ENCODE results near the gene PTPN14. TPM values are rescaled to one million over a fixed set of nuclear protein-coding genes. Genes with fewer than 3 reads are reported as not detected.

PTPN14 gene
- total RNA-seq, 1 donor from 2014 or later, result 43.7 TPM

- no peak for ATAC-seq
- intact Hi-C loops (cut with DNase I), result loop anchor here (10.0 kb wide), 1 partner anchor 47 kb away; no protein-coding TSS in a partner anchor
- H3K4me3 ChIP-seq, result no peak overlapping the region
- H3K9me3 ChIP-seq, result no peaks in the 10 kb centered on the region
- no peak for DNase-seq
- H3K4me1 ChIP-seq, result no peaks in the 10 kb centered on the region
- TF ChIP-seq CTCF (IDR thresholded peaks at IDR 0.05), result no peak
- H3K36me3 ChIP-seq, result no peaks in the 10 kb centered on the region
- H3K27me3 ChIP-seq, result no peaks in the 10 kb centered on the region
- no peak overlapping the region for H3K27ac ChIP-seq
Measured at GRCh38 chr1:214321705-214322453, 229.5 kb downstream of the PTPN14 start.

GRCh38 chr1:214319938-214320337 is 231.5 kb downstream of the PTPN14 start:
- Histone ChIP-seq H3K4me3 (no peak overlapping the region), H3K27me3 (no peaks in the 10 kb centered on the region), H3K36me3 (peaks cover 4% of the 10 kb centered on the region), H3K4me1 (no peaks in the 10 kb centered on the region), H3K9me3 (no peaks in the 10 kb centered on the region), H3K27ac (no peak overlapping the region)
- ATAC-seq, result no peak
- TF ChIP-seq CTCF (IDR thresholded peaks at IDR 0.05), result no peak
- intact Hi-C loops (cut with DNase I), result loop anchor here (10.0 kb wide), 1 partner anchor 45 kb away; no protein-coding TSS in a partner anchor
- no peak for DNase-seq

- intact Hi-C loops (cut with DNase I), result no loop called here
- ATAC-seq, result no peak
- no peaks in the 10 kb centered on the region for H3K9me3 ChIP-seq
Measured at GRCh38 chr1:214318956-214319736, 232.3 kb downstream of the PTPN14 start.

DNA sequence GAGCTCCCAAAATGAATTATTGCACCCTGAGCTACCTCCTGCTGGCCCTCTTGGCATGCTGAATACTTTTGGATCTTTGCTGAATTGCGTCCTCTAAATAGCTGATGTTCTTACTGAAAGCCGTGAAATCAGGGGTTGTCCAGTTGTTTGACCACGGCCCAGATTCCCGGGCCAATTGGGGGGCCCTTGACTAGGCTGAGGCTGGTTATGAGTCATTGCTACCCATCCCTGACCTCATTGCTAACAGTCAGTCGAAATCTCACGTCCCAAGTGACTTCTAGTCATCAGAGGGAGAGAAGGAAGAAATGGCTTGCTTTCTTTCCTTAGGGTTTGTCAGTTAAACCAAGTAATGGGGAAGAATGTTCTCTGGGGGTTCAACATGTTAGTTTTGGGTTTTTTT is 233.0 kb downstream of the PTPN14 start:
- Histone ChIP-seq H3K9me3 (no peaks in the 10 kb centered on the region), H3K36me3 (peaks cover 4% of the 10 kb centered on the region), H3K27ac (no peak overlapping the region), H3K4me1 (no peaks in the 10 kb centered on the region), H3K4me3 (no peak overlapping the region), H3K27me3 (no peaks in the 10 kb centered on the region)
- intact Hi-C loops (cut with DNase I), result no loop called here
- no peak for DNase-seq
- no peak for TF ChIP-seq CTCF (IDR thresholded peaks at IDR 0.05)
- no peak for ATAC-seq

More at GRCh38 chr1:214318956-214319736, 232.3 kb downstream of the PTPN14 start:
- no peaks in the 10 kb centered on the region for H3K27me3 ChIP-seq
- no peak for DNase-seq
- H3K36me3 ChIP-seq, result peaks cover 4% of the 10 kb centered on the region
- no peak overlapping the region for H3K4me3 ChIP-seq
- no peaks in the 10 kb centered on the region for H3K4me1 ChIP-seq
- TF ChIP-seq CTCF (IDR thresholded peaks at IDR 0.05), result no peak
- no peak overlapping the region for H3K27ac ChIP-seq

- DNase-seq (no peak), ATAC-seq (no peak)
- Histone ChIP-seq H3K4me3 (no peak overlapping the region), H3K4me1 (no peaks in the 10 kb centered on the region), H3K9me3 (no peaks in the 10 kb centered on the region), H3K27ac (no peak overlapping the region), H3K27me3 (no peaks in the 10 kb centered on the region), H3K36me3 (peaks cover 4% of the 10 kb centered on the region)
- intact Hi-C loops (cut with DNase I), result no loop called here
- no peak for TF ChIP-seq CTCF (IDR thresholded peaks at IDR 0.05)
Measured at GRCh38 chr1:214317734-214318133, 233.7 kb downstream of the PTPN14 start.

Measured in upper lobe of right lung (tissue), 1 donor.